ENCODE data around the gene BCAP31.
"Not testable (repeated sequence)": the region's sequence is repeated elsewhere in the genome, so short reads cannot be mapped to it uniquely, and the experiment has no call there.

BCAP31 gene

GRCh38 chrX:153763298-153763932, 39.2 kb upstream of the BCAP31 start:
- DNase-seq (ENCODE audit: extremely low read depth in 1 of 2, low read depth in 1 of 2): no peak

- no peak for DNase-seq (ENCODE audit: extremely low read depth in 1 of 2, low read depth in 1 of 2)
Observed at GRCh38 chrX:153762626-153763173, 38.5 kb upstream of the BCAP31 start.

GRCh38 chrX:153761863-153762262, 37.7 kb upstream of the BCAP31 start:
- DNase-seq (ENCODE audit: extremely low read depth in 1 of 2, low read depth in 1 of 2): no peak

GRCh38 chrX:153755136-153755535, 30.9 kb upstream of the BCAP31 start:
- no peak for DNase-seq (ENCODE audit: extremely low read depth in 1 of 2, low read depth in 1 of 2)

- no peak for DNase-seq (ENCODE audit: extremely low read depth in 1 of 2, low read depth in 1 of 2)
Observed at GRCh38 chrX:153750127-153750774, 26.1 kb upstream of the BCAP31 start.

GRCh38 chrX:153749017-153749416, 24.8 kb upstream of the BCAP31 start:
- DNase-seq (ENCODE audit: extremely low read depth in 1 of 2, low read depth in 1 of 2): not testable (repeated sequence)

GRCh38 chrX:153746991-153747390, 22.8 kb upstream of the BCAP31 start:
- not testable (repeated sequence) for DNase-seq (ENCODE audit: extremely low read depth in 1 of 2, low read depth in 1 of 2)

GRCh38 chrX:153746359-153746758, 22.2 kb upstream of the BCAP31 start:
- DNase-seq (ENCODE audit: extremely low read depth in 1 of 2, low read depth in 1 of 2): no peak

- DNase-seq (ENCODE audit: extremely low read depth in 1 of 2, low read depth in 1 of 2): not testable (repeated sequence)
Observed at GRCh38 chrX:153745067-153745433, 20.9 kb upstream of the BCAP31 start.

- DNase-seq (ENCODE audit: extremely low read depth in 1 of 2, low read depth in 1 of 2): no peak
Observed at GRCh38 chrX:153744210-153745066, 20.3 kb upstream of the BCAP31 start.

GRCh38 chrX:153743468-153744209, 19.5 kb upstream of the BCAP31 start:
- DNase-seq (ENCODE audit: extremely low read depth in 1 of 2, low read depth in 1 of 2): not testable (repeated sequence)

- DNase-seq (ENCODE audit: extremely low read depth in 1 of 2, low read depth in 1 of 2): not testable (repeated sequence)
Observed at GRCh38 chrX:153742796-153743467, 18.7 kb upstream of the BCAP31 start.

- not testable (repeated sequence) for DNase-seq (ENCODE audit: extremely low read depth in 1 of 2, low read depth in 1 of 2)
Observed at GRCh38 chrX:153742111-153742510, 17.9 kb upstream of the BCAP31 start.

GRCh38 chrX:153741446-153741845, 17.3 kb upstream of the BCAP31 start:
- DNase-seq (ENCODE audit: extremely low read depth in 1 of 2, low read depth in 1 of 2): no peak

- DNase-seq (ENCODE audit: extremely low read depth in 1 of 2, low read depth in 1 of 2): no peak
Observed at GRCh38 chrX:153740631-153741222, 16.5 kb upstream of the BCAP31 start.

GRCh38 chrX:153739754-153740486, 15.7 kb upstream of the BCAP31 start:
- DNase-seq (ENCODE audit: extremely low read depth in 1 of 2, low read depth in 1 of 2): no peak

GRCh38 chrX:153738056-153738605, 13.9 kb upstream of the BCAP31 start:
- DNase-seq (ENCODE audit: extremely low read depth in 1 of 2, low read depth in 1 of 2): no peak

GRCh38 chrX:153736871-153737441, 12.8 kb upstream of the BCAP31 start:
- DNase-seq (ENCODE audit: extremely low read depth in 1 of 2, low read depth in 1 of 2): no peak

All from stimulated activated CD8-positive, alpha-beta memory T cell treated with anti-CD3 and anti-CD28 coated beads, Interleukin-7, amount 100 ng/mL, for 48 hours (primary cell).